CD4-positive, alpha-beta T cell treated with Interleukin-17A for 1 hour (primary cell): Measurements from ENCODE around the gene CEBPG.

ENCODE experiments used
- DNase-seq: peaks from one replicate; pipeline ENCODE4 v3.0.0-alpha.2; 2020

Gene CEBPG

DNA sequence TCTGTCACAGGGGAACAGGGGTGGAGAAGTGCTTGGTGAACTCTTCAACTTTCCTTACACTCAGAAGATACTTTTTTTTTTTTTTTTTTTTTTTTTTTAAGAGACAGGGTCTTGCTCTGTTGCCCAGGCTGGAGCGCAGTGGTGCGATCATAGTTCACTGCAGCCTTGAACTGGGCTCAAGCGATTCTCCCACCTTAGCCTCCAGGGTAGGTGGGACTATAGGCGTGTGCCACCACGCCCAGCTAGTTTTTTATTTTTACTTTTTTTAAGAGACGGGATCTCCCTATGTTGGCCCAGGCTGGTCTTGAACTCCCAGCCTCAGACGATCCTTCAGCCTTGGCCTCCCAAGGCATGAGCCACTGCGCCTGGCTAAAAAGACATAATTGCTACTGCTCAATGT, 11.5 kb downstream of the CEBPG start:
- DNase-seq, result no peak

DNA sequence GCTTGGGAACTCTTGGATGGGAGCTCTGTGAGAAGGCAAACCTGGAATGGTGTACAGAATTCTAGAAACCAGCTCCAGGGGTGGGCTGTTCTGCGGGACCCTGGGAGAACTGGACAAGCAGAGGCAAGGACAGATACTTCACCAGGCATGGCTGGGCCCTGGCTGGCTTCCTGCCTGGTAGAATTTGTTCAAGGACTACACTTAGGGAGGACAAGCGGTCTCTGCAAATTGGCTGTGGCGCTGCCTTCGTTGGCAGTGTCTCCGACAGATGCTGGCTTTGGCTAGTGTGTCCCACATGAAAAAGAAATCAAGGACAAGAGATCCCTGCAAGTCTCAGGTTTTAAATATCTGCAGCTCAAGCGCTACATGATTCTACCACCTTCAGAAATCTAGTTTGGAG, 12.4 kb downstream of the CEBPG start:
- no peak for DNase-seq

GRCh38 chr19:33386361-33386858, 12.9 kb downstream of the CEBPG start:
- DNase-seq, result no peak

GRCh38 chr19:33387351-33388230, 14.1 kb downstream of the CEBPG start:
- no peak for DNase-seq

- no peak for DNase-seq
These were observed 14.8 kb downstream of the CEBPG start for GRCh38 chr19:33388231-33388724.

DNA sequence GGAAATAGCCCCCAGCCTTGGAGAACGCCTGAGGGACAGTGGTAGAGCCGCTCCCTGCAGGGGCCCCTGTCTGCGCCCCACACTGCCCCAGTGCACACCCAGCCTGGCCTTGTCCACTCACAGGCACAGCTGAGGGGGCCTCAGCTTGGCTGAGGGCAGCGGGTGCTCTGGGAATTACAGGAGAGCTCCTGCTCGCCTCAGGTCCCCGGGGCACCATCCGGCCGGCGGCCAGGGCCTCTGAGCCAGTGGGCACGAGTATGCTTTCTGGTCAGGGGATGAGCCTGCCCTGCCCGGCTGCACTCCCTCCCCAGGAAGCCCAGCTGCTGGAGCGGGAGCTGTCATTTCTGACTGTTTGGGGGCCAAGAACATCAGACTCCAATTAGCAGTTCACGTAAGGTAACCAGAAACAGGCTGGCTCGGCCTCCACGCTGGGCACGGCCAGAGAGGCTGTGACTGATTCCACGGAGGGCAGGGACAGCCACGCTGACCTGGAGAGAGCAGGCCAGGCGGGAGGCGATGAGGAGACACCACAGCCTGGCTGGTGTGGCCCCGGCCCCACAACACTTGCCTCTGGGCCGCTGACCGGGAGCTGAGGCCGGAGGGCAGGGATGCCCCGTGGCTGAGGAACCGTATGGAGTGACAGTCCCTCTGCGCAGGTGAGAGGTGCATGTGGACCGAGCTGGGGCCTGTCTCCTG, 15.4 kb downstream of the CEBPG start:
- no peak for DNase-seq

DNA sequence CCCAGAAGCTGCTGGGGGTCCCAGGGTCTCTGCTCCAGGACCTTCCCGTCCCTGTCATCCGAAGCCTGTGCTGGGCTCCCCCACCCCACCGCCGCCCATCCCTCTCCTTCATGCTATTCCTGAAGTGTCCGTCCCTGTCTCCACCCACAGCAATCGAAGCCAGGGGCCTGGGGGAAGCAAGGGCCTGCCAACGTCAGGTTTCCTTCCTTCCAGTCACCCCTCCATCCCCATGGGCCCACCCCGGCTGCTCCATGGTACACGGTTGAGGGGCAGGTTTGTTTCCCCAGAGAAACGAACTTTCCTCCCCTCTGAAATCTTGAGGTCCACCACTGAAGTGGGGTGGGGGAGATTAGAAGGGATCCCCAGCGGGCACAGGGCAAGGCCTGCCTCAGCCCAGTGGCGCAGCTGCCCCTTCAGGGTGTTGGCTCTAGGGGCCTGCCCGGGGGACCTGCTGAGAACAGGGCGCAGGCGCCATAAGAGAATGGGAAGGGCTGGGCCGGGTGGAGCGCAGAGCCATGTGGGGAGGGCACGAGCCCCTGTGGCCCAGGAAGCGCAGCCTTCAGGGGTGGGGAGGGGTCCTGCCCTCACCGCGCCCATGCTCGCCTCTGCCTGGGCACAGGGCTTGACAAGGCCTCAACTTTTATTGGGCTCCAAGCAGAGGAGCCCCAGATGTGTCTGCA, 16.1 kb downstream of the CEBPG start:
- DNase-seq, result no peak

- no peak for DNase-seq
These were observed 16.8 kb downstream of the CEBPG start for GRCh38 chr19:33390101-33390907.

GRCh38 chr19:33390908-33391630, 17.6 kb downstream of the CEBPG start:
- no peak for DNase-seq

GRCh38 chr19:33391631-33392249, 18.2 kb downstream of the CEBPG start:
- DNase-seq, result no peak

DNA sequence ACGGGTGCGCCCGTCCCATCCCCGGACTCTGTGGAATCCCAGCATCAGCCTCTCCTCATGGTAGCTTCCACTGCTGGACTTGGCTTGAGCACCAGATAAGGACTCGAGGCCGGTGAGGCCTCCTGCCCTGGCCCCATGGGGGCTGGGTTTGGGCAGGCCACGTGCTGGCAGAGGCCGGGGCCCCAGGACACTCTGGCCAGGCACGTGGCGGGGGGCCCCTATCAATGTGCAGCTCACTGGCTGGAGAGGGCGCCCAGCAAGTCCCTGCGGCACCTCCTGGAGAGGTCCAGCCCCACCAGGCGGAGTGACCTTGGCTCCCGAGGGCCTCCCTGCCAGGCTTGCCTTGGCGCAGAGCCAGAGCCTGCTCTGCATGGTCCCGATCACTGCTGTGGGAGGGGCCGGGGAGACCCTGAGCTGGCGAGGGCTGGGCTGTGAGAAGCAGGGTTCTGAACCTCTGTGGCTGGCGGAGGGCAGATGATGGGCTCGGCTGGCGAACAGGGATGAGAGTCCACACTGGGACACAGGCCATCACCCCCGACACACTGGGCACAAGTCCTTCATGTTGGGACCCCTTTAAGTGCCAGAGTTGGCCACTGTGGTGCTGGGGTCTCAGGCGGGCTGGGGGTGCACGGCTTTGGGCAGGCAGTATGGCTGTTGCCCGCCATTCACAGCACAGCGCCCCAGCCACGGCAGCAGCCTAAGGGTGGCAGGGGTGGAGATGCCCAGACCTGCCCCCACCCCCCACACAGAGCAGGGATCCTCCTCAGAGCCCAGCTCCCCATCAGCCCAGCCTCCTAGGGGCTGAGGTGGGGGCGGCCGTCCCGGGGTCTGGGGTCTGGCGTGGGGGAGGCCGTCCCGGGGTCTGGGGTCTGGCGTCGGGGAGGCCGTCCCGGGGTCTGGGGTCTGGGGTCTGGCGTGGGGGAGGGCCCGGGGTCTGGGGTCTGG, 19.1 kb downstream of the CEBPG start:
- DNase-seq, result no peak

- no peak for DNase-seq
These were observed 19.9 kb downstream of the CEBPG start for GRCh38 chr19:33393286-33394005.

DNA sequence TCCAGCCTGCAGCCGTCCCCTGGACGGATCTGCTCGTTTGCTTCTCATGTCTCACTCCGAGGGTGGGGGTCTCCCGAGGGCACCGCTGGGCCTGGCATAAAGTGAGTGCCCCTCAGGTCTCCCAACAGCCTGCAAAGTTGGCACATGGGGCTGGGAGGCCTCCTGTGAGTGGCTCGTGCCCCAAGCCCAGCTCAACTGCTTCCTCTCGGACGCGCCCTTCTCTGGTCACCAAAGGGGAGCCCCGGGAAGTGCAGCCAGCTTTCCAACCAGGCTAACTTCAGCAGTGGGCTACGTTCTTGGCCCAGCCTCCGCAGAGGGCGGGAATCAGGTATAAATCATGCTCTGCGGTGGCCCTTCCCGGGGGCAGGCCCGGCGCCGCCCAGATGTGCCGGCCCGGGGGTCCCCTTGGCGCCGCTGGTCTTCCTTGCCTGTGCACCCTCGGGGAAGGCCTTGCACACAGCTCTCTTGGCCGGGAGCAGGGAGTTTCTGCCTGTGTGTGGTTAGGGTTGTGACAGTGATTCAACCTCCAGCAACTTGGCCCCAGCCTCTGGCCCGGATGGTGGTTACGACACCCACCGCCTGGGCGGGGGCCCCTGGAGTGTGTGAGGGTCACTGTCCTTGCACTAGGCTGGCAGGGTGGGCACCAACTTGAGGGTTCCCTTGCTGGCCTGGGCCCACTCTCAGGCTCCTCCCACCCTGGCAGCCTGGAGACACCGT, 20.7 kb downstream of the CEBPG start:
- no peak for DNase-seq

DNA sequence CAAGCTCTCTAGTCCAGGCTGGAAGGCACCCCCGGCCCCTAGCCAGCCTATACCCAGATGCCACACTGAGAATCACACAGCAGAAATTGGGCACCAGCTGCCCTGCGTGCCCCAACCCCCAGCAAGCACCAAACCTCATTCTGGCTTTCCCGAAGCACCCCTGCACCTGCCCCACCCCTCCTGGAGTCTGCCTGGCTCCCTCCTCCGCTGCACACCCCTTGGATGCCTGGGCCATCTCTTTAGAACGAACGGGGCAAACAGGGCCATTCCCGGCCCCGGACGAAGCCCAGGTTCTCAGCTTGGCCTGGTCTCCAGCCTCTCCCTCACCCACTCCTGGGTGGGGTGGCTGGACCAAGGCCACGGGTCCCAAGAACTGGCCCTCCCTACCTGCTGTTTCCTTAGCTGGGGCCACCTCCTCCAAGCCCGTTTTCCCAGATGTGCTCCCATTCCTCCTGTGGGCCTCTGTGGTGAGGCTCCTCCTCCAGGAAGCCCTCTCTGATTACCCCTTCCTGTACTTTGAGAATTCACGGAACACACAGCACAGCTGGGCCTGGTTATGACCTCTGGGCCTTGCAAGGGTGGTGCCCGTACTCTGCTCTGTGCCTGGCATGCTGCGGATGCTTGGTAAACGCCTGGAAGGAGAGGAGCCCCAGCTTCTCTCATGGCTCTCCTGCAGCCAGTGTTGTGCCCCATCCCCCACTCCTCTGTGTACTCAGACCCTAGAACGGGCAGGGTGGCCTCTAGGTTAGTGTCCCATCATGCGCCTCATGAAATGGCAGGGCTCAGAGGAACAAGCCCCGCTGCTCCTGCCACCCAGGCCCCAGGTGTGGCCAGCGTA, 21.4 kb downstream of the CEBPG start:
- DNase-seq, result no peak

DNA sequence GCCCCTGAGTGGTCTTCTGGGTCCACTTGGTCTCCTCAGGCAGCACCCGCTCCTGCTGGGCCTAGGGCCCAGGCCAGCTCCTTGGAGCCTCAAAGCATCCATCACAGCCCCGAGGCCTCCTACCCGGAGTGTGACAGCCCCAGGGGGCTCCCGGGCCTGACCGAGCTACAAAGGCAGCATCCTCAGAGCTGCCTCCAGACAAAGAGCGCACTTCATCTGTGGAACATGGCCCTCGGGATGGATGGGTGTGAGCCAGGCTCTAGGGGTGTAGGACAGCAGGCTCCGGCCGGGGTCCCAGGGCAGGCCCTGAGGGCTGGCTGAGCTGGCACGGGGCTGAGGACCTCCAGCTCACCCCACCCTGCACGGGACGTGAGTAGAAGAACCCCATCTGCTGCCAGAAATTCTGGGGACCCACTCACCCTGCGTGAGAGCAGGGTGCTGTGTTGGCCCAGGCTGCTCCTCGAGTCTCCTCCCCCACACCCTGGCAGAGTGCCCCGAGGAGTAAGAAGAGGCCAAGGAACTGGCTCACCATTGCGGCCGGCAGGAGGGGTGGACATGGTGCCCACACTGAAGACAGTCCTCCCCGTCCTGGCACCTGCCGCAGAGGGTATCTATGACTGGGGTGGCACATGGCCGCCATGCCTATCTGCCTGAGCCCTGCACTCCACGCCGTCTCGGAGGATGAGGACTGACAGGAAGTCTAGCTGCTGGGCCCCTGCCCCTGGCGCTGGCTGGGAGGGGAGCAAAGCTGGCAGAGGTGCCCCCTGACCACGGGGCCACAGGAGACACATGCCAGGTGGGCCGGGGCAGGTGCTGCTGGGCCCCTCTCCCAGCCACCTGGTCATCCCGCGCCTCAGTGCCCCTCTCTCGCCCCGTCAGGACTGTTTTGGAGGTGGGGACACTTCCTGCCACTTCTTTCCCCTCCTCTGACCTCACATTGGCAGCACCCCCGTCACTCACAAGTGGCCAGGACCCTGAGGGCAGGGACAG, 22.3 kb downstream of the CEBPG start:
- DNase-seq, result no peak
